ENCODE results near the gene CST7.

The CST7 gene

DNA sequence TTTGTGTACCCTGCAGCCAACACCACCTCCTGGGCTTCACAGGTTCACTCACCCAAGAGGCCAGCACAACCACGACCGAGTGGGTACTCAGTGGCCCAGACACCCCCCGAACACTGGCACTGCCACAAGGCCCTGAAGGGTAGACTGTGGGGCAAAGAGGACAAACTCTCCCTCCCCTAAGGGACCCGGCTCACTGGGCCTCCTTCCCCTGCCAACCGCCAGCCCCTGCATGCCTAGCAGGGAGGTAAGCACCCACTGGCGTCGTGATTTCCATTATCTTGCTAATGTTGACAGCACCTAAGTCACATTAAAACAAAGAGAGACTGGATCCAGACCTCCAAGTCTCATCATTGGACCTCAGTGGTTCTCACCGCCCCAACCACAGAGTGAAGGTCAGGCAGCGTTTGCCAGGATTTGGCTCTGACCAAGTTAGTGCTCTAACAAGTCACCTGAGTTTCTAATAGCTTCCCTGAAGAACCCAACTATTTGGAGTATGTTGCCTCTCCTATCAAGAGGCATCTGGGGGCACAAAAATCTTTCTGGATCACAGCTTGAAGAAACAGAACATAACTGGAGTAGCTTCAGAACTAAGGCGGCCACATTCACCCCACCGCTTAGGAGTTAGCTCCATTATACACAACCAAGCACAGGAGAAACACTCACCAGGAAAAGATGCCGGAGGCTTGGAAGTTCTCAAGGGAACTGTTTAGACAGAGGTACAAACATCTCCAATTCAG, 57.5 kb downstream of the CST7 start:
- DNase-seq: no peak

DNA sequence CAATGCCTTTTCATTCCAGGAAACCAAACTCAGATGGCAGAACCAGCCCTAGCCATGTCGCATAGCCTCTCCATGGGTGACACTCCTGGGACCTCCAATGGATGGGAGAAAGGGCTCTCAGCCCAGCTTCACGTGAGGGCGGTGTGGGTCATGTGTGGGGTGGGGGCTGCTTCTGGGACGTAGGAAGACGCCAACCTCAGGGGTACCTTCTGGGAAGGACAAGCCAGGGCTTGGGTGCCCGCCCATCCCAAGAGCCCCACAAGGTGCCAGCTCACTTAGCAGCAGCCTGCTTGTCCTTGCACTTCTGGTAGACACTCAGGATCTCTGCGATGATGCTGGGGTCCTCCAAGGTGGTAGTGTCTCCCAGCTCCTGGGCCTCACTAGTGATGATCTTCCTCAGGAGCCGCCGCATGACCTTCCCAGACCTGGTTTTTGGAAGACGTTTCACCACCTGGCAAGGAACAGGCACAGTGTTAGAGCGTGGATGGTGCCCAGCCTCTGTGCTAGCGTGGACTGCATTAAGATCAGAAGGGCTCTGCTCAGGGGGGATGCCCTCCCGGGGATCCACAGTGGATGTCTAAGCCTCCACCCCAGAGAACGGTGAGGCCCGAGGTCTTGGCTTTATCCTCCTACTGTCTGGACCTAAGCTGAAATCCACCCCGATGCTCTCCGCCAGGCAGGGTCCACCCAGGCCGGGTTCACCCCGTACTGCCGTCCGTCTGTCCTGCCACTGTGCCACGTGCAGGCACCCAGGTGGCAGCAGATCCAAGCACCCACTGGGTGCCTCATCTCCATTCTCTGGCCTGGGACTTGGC, 58.6 kb downstream of the CST7 start:
- DNase-seq: no peak

DNA sequence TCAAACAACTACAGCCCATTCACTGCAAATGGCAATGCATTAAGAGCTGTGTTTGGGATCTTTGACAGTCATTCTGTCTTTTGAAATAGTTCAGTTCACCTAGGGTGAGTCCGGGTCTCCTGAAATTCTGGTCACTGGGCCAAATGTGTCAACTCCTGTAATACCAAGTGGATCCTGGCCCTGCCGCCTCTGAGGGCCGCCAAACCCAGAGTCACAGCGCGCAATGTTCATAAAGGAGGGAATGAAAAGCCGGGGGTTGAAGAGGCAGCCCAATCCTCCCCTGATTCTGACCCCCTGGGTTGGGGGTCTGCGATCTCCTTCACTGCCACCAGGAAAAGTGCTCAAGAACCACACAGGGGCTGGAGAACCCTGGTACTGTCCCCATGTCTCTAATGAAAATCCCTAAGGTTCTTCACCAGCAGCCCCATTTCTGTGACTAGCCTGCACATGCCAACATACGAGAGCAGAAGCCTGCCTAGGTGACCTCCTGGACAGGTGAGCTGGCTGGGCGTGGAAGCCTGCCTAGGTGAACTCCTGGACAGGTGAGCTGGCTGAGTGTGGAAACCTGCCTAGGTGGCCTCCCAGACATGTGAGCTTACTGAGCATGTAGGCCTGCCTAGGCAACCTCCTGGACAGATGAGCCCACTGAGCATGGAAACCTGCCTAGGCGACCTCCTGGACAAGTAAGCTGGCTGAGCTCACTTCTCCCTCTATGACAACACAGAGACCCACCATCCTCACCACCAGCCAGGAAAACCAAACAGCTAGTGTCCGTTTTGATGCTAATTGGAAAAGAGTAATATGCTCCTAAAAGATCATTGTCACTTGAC, 59.5 kb downstream of the CST7 start:
- no peak for DNase-seq
